GM12892 (cell line): ENCODE results near the gene ATP6V0A4.

Source experiments
- POLR2A ChIP-seq: IDR thresholded peaks from 2 replicates; pipeline ENCODE4 v1.6.1; 2011; ENCODE audit warnings: low read depth, low read length, control low read depth
- POLR2AphosphoS5 ChIP-seq: IDR thresholded peaks from 2 replicates; pipeline ENCODE4 v1.6.1; 2011; ENCODE audit warnings: low read depth, low read length, control low read depth

DNA sequence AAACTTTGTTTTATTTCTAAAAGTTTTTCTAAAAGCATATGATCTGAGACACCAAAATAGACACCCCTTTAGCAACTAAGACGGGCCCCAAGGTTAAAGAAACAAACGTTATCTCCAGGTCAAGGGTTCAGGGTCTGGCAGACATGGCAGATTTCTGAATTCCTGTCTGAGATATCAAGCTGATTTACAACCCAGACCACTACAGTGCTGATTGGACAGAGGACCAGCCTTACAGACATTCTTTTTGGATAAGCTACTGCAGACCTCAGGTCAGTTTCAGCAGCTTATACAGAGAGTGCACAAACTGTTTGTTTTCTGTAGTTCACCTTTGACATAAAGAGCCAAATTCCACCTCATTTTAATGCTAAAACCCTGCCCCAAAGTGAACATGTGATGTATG, 131.6 kb downstream of the ATP6V0A4 start:
- TF ChIP-seq POLR2AphosphoS5: no peak
- TF ChIP-seq POLR2A: no peak
